SH-SY5Y (cell line): ENCODE measurements around the gene POLR1B.

Experiments used
- GATA2 ChIP-seq: IDR thresholded peaks from 2 replicates; pipeline ENCODE4 v1.6.1; 2011; ENCODE audit warnings: mild to moderate bottlenecking, low read depth, low read length
- GATA3 ChIP-seq: IDR thresholded peaks from 2 replicates; pipeline ENCODE4 v1.6.1; 2011; ENCODE audit warnings: low read depth, mild to moderate bottlenecking, low read length, moderate library complexity

DNA sequence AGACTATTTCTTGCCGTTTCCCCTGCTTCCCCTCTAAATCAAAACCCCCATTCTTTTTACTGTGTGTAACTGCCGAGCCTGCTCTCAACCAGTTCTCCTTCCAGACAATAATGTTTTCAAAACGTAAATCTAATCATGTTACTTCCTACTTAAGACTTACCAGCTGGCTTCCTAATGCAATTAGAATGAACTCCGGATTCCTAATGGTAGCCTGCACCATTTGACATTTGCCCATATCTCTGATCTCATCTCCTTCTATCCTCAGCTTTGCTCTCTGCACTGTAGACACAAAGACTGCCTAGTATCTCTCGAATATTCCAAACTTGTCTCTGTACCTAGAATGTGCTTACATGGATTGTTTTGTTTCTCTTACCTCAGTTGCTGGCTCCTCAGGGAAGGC, 47.4 kb upstream of the POLR1B start:
- peak; percentile 75; the same call in 1 of the 2 replicates for TF ChIP-seq GATA2
- TF ChIP-seq GATA3 = peak; percentile 60; the same call in 1 of the 2 replicates
